Iris pigment epithelial cell (primary cell): ENCODE results near the gene IPO7.
A peak's percentile ranks its signal among the peaks of the same experiment; 100 is the strongest.
"Not testable (repeated sequence)": the region's sequence is repeated elsewhere in the genome, so short reads cannot be mapped to it uniquely, and the experiment has no call there.

Experiments
- DNase-seq: peaks from one replicate; pipeline ENCODE4 v3.0.0-alpha.2; 2011; ENCODE audit warnings: low read depth

Gene IPO7

GRCh38 chr11:9399466-9399865 is 15.0 kb downstream of the IPO7 start:
- DNase-seq = peak; percentile 29

GRCh38 chr11:9401884-9402283 is 17.4 kb downstream of the IPO7 start:
- not testable (repeated sequence) for DNase-seq

- no peak for DNase-seq
Observed at GRCh38 chr11:9428706-9429105, 44.3 kb downstream of the IPO7 start.

GRCh38 chr11:9438611-9439010 is 54.2 kb downstream of the IPO7 start:
- peak; percentile 39 for DNase-seq

DNA sequence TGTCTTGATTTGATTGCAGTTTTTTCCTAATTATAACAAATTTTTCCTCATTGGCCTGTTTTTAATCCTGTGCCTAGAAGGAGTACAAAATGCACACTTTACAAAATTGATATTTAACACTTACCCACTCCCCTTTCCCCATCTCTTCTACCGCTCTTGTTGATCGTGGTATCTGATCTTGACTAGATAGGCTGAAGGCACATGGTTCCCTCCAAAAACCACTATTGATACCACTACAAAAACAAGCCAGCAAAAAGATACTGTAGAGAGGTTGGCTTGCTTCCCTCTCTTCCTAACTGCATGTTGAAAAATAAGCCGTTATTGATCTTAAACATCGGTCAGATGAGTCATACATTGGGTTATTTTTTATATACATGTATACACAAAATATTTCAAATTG is 61.8 kb downstream of the IPO7 start:
- no peak for DNase-seq

DNA sequence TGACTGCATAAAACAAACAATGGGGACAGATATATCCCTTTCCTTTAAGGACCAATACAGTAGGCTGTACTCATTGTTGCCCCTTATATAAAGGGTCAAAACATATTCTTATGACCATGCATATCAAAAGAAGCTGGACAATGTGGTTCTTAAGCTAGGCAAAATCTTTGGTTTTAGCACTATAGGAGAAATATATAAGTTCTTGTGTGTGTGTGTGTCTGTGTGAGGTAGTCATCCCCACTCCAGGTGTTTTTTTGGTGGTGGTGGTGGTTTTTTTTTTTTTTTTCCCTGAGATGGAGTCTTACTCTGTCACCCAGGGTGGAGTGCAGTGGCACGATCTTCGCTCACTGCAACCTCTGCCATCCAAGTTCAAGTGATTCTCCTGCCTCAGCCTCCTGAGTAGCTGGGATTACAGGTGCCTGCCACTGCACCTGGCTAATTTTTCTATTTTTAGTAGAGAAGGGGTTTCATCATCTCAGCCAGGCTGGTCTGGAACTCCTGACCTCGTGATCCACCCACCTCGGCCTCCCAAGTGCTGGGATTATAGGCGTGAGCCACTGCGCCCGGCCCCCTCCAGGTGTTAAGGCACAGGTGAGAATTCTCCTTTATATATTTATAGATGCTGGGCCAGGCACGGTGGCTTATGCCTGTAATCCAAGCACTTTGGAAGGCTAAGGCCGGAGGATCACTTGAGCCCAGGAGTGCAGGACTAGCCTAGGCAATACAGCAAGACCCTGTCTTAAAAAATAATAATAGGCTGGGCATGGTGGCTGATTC is 64.3 kb downstream of the IPO7 start:
- no peak for DNase-seq

DNA sequence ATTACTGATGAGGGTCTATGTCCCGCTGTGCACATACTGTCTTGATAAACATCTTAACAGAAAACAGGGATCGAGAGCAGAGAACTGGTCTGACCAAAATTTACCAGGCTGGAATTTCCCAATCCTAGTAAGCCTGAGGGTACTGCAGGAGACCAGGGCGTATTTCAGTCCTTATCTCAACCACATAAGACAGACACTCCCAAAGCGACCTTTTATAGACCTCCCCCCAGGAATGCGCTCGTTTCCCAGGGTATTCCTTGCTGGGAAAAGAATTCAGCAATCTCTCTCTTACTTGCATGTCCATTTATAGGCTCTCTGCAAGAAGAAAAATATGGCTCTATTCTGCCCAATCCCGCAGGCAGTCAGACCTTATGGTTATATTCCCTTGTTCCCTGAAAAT is 67.6 kb downstream of the IPO7 start:
- DNase-seq = not testable (repeated sequence)

DNA sequence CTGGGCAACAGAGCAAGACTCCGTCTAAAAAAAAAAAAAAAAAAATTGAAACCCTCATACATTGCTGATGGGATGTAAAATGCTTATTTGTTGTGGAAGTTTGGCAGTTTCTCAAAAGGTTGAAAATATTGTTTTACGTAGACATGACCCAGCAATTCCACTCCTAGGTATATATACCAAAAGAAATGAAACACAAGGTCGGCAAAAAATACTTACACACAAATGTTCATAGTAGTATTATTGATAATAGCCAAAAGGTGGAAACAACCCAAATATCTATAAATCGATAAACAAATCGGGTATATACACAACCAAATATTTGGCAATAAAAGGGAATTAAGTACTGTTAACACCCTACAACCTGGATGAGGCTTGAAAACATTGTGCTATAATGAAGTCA is 71.3 kb downstream of the IPO7 start:
- DNase-seq = no peak

GRCh38 chr11:9459667-9460321 is 75.3 kb downstream of the IPO7 start:
- peak; percentile 67 for DNase-seq

- DNase-seq = peak; percentile 100
Observed at GRCh38 chr11:9460322-9461062, 76.0 kb downstream of the IPO7 start, which contains the start of gene ZNF143. Gene ZNF143, plus strand, starts transcription at chr11:9461012. Its CDS starts 10,297 bp downstream, at chr11:9471309.

DNA sequence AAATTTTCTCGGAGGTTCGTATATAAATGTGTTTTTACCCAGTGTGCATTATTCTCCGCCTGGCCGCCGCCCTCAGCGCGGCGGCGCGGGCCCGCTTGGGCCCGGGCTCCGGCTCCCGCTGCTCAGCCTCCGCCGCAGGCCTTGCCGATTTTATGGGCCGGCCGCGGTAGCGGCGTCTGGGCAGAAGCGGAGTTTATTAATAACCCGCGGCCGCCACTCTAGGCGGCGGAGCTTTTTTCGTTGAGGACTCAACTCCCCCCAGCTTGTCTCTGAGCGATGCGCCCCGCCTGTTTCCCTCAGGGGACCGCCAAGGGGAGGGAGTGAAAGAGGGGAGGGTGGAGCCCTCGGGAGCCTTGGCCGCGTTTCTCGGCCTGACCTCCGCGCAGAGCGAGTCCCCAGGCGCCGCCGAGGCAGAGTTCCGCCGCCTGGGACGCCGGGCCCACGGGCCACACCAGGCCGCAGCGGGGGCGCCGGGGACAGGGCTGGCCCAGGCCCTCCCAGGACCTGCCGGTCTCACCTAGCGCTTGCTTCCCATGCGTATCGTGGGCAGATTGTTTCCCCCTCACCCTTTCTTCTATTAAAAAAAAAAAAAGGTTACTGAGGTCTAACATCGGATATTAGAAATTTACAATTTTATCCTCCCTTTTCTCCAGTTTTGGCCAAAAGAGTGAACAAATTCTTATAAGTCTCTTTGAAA is 76.8 kb downstream of the IPO7 start:
- peak; percentile 84 for DNase-seq

DNA sequence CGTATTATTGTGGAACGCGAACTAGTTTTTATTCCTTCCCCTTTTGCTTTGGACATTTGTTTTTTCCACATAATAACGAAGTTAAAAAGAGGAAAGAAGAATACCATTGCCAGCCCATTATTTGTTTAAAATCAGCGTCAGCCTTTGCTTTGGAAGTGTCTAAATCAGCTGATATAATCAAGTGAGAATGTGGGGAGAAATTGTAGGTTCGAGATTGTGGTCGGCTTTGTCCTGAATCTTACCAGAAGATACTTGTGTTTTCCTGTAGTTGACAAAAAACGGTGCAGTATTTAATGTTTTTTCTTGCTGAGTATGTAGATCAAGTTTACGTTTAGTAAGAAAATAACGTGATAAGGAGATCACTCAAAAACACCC is 77.3 kb downstream of the IPO7 start:
- peak; percentile 23 for DNase-seq

- peak; percentile 23 for DNase-seq
Observed at GRCh38 chr11:9462172-9462799, 77.8 kb downstream of the IPO7 start.

DNA sequence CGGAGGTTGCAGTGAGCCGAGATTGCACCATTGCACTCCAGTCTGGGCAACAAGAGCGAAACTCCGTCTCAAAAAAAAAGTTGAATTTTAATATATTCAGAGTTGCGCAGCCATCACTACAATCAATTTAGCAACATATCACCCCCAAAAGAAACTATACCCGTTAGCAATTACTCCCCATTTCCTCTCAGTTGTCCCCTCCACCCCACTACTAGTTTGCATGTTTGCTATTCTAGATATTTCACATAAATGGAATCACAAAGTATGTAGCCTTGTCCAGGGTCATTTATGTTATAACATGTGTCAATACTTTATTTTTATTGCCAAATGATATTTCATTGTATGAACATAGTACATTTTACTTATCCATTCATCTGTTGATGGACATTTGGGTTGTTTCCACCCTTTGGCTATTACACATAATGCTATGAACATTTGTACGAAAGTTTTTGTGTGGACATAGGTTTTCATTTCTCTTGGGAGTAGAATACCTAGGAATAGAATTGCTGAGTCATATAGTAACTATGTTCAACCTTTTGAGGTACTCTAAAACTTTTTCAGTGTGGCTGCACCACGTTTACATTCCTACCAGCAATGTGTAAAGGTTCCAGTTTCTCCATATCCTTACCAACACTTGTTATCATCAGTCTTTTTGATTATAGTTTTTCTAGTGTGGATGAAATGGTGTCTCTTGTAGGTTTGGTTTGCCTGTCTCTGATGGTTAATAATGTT is 78.5 kb downstream of the IPO7 start:
- peak; percentile 12 for DNase-seq

DNA sequence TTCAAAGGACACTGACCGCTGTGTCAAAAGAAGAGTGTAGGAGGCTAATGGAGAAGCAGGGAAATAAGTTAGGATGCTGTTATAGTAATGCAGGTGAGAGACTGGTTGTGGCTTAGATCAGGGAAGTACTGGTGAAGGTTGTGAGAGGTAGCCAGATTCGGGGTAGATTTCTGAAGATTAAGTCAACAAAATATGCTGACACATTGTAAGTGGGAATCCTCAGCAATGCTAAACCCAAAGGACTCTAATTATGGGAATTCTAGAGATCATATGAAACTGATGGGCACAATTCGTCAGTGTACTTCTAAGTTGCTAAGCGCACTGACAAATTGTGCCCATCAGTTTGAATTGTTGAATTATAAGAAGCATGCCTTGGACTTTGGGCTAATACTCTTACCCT is 86.3 kb downstream of the IPO7 start:
- no peak for DNase-seq

DNA sequence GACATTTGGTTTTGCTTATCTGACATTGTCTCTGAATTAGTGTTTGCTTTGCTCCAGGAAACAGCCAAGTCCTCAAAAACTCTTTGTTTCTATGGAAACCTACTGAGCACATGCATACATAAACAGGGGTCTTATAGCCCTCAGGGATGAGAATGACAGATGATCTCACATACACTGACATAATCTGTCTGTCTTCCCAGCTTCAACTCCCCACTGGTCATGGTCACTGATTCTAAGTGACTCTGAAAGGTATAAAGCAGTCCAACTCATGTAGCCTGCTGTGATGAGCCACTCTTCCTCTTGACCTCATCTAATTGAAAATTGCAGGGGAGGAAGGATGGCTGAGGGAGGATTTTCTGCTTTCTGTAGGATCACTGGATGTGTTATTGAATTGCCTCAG is 89.0 kb downstream of the IPO7 start:
- no peak for DNase-seq

GRCh38 chr11:9479899-9480298 is 95.4 kb downstream of the IPO7 start:
- no peak for DNase-seq

DNA sequence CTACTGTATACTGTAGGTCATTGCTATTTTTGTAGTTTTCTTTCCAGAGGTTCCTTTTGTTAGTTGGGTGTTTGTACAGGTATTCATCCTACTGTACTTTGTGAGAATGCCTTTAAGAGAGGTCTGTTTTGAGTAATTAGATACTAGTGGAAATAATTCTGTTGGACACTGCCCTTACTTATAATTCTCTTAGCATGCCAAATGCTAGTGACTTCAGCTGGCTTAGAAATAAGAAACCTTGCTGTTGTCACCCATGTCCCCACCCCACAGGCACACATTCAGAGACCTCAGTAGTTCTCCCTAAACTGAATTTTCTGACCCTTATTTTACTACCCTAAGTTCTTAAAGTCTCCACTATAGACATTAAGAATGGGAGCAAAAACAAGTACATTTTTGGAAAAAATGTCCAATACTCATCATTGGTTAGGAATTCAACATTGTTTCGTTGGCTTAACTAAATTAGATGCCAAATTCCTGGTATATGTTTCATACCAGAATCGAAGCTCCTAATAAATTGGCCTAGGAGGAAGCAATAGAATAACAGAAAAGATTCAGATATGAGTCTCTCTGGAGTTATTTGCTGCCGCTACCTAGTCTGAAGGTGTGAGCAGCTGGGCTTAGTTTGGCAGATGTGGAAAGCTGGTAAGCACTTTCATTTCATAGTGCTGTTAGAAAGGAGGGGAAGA is 104.8 kb downstream of the IPO7 start:
- DNase-seq = peak; percentile 57

DNA sequence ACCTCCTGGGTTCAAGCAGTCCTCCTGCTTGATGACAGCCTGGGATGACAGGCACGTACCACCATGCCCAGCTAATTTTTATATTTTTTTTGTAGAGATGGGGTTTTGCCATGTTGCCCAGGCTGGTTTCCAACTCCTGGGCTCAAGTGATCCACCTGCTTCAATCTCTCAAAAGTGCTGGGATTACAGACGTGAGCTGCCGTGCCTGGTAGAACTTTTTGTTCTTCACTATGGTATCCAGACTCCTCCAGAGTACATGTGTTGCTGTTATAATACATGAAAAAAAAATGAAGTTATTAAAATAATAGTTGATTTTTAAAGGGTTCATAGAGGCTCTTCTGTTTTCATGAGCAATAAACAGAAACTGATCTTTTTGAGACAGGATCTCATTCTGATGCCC is 105.9 kb downstream of the IPO7 start:
- no peak for DNase-seq

DNA sequence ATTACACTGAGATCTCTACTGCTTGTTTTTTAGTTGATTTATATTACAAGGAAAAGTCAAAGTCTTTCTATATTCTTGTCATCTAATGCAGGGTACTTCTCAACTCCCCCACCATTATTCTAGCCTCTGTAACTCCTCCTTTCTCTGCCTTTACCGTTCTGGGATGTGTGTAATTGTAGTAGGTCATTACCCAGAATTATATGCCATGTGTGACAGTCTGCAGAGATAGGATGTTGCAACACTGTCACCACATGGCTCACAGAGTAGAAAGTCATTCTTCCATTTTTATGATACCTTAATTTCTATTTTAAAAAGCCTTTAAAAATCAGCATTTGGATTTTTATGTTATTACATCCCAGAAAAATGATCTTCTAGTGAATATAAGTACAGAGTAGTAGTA is 109.0 kb downstream of the IPO7 start:
- no peak for DNase-seq

GRCh38 chr11:9494316-9494715 is 109.9 kb downstream of the IPO7 start:
- no peak for DNase-seq
